ENCODE measurements around the gene IQGAP3.

DNA sequence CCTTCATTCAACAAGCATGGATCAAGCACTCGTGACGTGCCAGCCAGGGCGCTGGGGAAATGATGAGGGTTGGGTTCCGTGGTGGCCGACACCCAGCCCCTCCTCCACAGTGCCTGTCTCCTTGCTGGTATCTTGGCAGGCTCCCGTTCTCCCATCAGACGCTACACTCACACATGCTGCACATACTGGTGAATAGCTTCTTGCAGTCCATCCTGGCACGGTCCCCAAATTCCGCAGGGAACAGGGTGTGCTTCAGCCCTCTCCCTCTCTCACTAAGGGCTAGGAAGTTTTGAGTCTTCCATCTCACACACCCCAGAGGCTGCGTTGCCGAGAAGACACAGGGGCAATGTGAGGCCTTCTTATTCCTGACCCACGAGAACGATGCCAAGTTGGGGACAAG, 61.7 kb downstream of the IQGAP3 start:
- TF ChIP-seq TAF1 (IDR thresholded peaks at IDR 0.05; ENCODE audit: borderline replicate concordance, low read depth, low read length) = no peak
- no peak for TF ChIP-seq POLR2A (IDR thresholded peaks at IDR 0.05; ENCODE audit: low read depth, low read length)

Data from GM12892 (cell line).